Sigmoid colon (tissue), 4 donors: ENCODE measurements around the gene CAPN13.

Experiments used
- EP300 ChIP-seq, 4 donors: sonication (generic); formaldehyde crosslinking; IDR thresholded peaks; one replicate each; pipeline ENCODE4 v1.6.1; 2017; ENCODE audit warnings: antibody characterized with exemption in 4 of 4
- POLR2A ChIP-seq, 2 donors: fragments of 450-650 bp; IDR thresholded peaks; one replicate each; pipeline ENCODE4 v1.6.1; 2016; ENCODE audit warnings: antibody characterized with exemption in 2 of 2, mild to moderate bottlenecking in 2 of 2, moderate library complexity in 2 of 2
- POLR2AphosphoS5 ChIP-seq, 4 donors: sonication (generic); formaldehyde crosslinking; IDR thresholded peaks; one replicate each; pipeline ENCODE4 v1.6.1; 2017; ENCODE audit warnings: antibody characterized with exemption in 4 of 4
- TF ChIP-seq, protein P1 (sequence below), 4 experiments: fragments of 450-650 bp in 3 of 4; fragments of 200-600 bp in 1 of 4; IDR thresholded peaks; one replicate each; pipeline ENCODE4 v1.5.1; 2016 to 2019; ENCODE audit warnings: antibody characterized with exemption in 4 of 4, mild to moderate bottlenecking in 3 of 4, moderate library complexity in 2 of 4

DNA sequence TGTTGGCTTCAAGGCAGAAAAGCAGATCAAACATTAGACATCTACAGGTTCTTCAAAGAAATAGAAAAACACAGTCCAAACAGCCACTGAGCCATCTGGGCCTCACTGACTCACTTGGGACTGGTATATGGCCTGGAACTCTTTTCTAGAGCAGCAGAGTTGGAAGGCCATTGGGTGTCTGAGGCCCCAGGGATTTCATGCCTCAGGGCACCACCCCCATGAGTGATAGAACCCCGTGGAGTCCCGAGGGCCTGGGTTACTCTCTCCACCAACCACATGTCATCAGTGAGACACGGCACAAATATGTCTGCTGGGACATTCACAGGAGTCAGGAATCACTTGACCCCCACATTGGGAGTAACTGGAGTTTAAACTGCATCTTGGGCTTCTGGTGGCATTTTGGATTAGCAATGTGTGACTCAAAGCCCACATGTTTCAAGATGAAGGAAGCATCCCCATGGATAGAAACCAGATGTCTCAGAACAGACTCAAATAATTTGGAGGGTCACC lies 44.0 kb downstream of the CAPN13 start:
- TF ChIP-seq, protein P1, sequence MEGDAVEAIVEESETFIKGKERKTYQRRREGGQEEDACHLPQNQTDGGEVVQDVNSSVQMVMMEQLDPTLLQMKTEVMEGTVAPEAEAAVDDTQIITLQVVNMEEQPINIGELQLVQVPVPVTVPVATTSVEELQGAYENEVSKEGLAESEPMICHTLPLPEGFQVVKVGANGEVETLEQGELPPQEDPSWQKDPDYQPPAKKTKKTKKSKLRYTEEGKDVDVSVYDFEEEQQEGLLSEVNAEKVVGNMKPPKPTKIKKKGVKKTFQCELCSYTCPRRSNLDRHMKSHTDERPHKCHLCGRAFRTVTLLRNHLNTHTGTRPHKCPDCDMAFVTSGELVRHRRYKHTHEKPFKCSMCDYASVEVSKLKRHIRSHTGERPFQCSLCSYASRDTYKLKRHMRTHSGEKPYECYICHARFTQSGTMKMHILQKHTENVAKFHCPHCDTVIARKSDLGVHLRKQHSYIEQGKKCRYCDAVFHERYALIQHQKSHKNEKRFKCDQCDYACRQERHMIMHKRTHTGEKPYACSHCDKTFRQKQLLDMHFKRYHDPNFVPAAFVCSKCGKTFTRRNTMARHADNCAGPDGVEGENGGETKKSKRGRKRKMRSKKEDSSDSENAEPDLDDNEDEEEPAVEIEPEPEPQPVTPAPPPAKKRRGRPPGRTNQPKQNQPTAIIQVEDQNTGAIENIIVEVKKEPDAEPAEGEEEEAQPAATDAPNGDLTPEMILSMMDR (IDR thresholded peaks at IDR 0.05): no peak
- TF ChIP-seq EP300 (IDR thresholded peaks at IDR 0.05) (no peak), POLR2A (IDR thresholded peaks at IDR 0.05) (no peak), POLR2AphosphoS5 (IDR thresholded peaks at IDR 0.05) (no peak)
